ENCODE measurements around the gene ACTG1. TPM values are rescaled to one million over a fixed set of nuclear protein-coding genes. Genes with fewer than 3 reads are reported as not detected.

Gene ACTG1
- total RNA-seq, 1 donor = 10,242 TPM

GRCh38 chr17:81511804-81512561 is 616 bp downstream of the ACTG1 start:
- no peak for DNase-seq (ENCODE audit: low read depth)
- no peak for TF ChIP-seq CTCF (IDR thresholded peaks at IDR 0.05; ENCODE audit: insufficient read depth, low read depth, low read length)
- H3K4me3 ChIP-seq (ENCODE audit: low read depth, low read length) = peak overlapping the region; percentile 74

- no peak for TF ChIP-seq CTCF (IDR thresholded peaks at IDR 0.05; ENCODE audit: insufficient read depth, low read depth, low read length)
- DNase-seq (ENCODE audit: low read depth) = no peak
- peak overlapping the region; percentile 74 for H3K4me3 ChIP-seq (ENCODE audit: low read depth, low read length)
These were observed 1.1 kb downstream of the ACTG1 start for GRCh38 chr17:81511554-81511803.

GRCh38 chr17:81510785-81511553 is 1.6 kb downstream of the ACTG1 start:
- H3K4me3 ChIP-seq (ENCODE audit: low read depth, low read length) = peak overlapping the region; percentile 74
- no peak for TF ChIP-seq CTCF (IDR thresholded peaks at IDR 0.05; ENCODE audit: insufficient read depth, low read depth, low read length)
- DNase-seq (ENCODE audit: low read depth) = peak; percentile 30

- H3K4me3 ChIP-seq (ENCODE audit: low read depth, low read length) = peak overlapping the region; percentile 74
- peak; percentile 71 for DNase-seq (ENCODE audit: low read depth)
- TF ChIP-seq CTCF (IDR thresholded peaks at IDR 0.05; ENCODE audit: insufficient read depth, low read depth, low read length) = no peak
These were observed 2.4 kb downstream of the ACTG1 start for GRCh38 chr17:81509972-81510784.

- DNase-seq (ENCODE audit: low read depth) = peak; percentile 55
- peak overlapping the region; percentile 74 for H3K4me3 ChIP-seq (ENCODE audit: low read depth, low read length)
- TF ChIP-seq CTCF (IDR thresholded peaks at IDR 0.05; ENCODE audit: insufficient read depth, low read depth, low read length) = no peak
These were observed 3.2 kb downstream of the ACTG1 start for GRCh38 chr17:81509207-81509971.

- DNase-seq (ENCODE audit: low read depth) = no peak
- no peak for TF ChIP-seq CTCF (IDR thresholded peaks at IDR 0.05; ENCODE audit: insufficient read depth, low read depth, low read length)
- peak overlapping the region; percentile 74 for H3K4me3 ChIP-seq (ENCODE audit: low read depth, low read length)
These were observed 3.9 kb downstream of the ACTG1 start for GRCh38 chr17:81508639-81509206.
